LNCAP (cell line): Measurements from ENCODE around the gene NCOA1.

Experiments
- TF ChIP-seq, protein P1 (sequence below): fragments of 450-650 bp; IDR thresholded peaks from 2 replicates; pipeline ENCODE4 v1.5.1; 2017; ENCODE audit warnings: mild to moderate bottlenecking

NCOA1 gene

GRCh38 chr2:24469148-24469650, 21.9 kb upstream of the NCOA1 start:
- TF ChIP-seq, protein P1, sequence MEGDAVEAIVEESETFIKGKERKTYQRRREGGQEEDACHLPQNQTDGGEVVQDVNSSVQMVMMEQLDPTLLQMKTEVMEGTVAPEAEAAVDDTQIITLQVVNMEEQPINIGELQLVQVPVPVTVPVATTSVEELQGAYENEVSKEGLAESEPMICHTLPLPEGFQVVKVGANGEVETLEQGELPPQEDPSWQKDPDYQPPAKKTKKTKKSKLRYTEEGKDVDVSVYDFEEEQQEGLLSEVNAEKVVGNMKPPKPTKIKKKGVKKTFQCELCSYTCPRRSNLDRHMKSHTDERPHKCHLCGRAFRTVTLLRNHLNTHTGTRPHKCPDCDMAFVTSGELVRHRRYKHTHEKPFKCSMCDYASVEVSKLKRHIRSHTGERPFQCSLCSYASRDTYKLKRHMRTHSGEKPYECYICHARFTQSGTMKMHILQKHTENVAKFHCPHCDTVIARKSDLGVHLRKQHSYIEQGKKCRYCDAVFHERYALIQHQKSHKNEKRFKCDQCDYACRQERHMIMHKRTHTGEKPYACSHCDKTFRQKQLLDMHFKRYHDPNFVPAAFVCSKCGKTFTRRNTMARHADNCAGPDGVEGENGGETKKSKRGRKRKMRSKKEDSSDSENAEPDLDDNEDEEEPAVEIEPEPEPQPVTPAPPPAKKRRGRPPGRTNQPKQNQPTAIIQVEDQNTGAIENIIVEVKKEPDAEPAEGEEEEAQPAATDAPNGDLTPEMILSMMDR: no peak

- TF ChIP-seq, protein P1: no peak
These were observed 19.4 kb upstream of the NCOA1 start for GRCh38 chr2:24471662-24472061.

DNA sequence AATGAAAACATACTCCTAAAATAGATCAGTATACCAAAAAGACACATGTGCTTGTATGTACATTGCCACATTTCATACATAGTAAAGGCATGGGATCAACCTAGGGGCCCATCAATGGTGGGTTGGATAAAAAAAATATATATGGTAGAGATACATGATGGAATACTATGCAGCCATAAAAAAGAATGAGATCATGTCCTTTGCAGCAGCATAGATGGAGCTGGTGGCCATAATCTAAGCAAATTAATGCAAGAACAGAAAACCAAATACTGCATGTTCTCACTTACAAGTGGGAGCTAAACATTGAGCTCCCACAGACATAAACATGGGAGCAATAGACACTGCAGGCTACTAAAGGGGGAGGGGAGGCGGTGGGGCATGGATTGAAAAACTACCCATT, 18.6 kb upstream of the NCOA1 start:
- TF ChIP-seq, protein P1: no peak

DNA sequence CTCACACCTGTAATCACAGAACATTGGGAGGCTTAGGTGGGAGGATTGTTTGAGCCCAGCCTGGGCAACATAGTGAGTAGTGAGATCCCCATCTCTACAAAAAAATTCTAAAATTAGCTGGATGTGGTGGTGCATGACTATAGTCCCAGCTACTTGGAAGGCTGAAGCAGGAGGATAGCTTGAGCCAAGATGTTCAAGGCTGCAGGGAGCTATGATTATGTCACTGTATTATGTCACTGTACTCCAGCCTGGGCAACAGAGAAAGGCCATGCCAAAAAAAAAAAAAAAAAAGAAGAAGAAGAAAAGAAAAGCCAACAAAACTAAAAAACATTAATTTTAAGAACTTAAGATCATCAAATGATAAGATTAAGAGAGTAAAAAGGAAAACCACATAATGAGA, 17.4 kb upstream of the NCOA1 start:
- TF ChIP-seq, protein P1: no peak

GRCh38 chr2:24474053-24474452, 17.0 kb upstream of the NCOA1 start:
- TF ChIP-seq, protein P1: no peak

- TF ChIP-seq, protein P1: no peak
These were observed 13.8 kb upstream of the NCOA1 start for GRCh38 chr2:24477229-24477628.

DNA sequence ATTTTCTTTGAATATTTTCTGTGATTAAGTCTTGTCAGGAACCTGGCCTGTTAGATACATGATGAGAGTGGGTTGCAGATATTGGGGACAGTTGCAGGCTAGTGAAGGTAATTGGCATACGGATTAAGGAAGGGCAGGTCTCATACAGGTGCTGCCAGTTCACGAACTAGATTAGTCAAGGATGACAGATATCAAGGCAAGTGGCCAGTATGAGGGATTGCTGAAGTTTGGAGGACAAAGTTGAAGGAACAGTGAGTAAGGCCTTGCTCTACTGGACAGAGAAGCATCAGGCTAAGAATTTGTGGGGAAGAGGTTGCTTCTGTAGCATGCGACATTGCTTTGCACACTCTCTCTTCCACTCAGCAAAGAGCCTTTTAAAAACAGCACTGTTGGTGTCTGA, 12.8 kb upstream of the NCOA1 start:
- TF ChIP-seq, protein P1: no peak

DNA sequence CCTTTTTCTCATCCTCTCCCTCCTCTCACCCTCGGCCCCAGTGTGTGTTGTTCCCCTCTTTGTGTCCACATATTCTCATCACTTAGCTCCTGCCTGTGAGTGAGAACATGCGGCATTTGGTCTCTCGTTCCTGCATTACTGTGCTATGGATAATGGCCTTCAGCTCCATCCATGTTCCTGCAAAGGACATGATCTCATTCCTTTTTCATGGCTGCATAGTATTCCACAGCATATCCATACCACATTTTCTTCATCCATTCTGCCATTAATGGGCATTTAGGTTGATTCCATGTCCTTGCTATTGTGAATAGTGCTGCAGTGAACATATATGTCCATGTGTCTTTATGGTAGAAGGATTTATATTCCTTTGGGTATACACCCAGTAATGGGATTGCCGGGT, 10.8 kb upstream of the NCOA1 start:
- TF ChIP-seq, protein P1: no peak
